ENCODE measurements around the gene AMOTL1.
"Not testable (repeated sequence)": the region's sequence is repeated elsewhere in the genome, so short reads cannot be mapped to it uniquely, and the experiment has no call there.

AMOTL1 gene

GRCh38 chr11:94828088-94828487, 59.9 kb downstream of the AMOTL1 start:
- DNase-seq = no peak

- no peak for DNase-seq
Observed at GRCh38 chr11:94830722-94831510, 62.8 kb downstream of the AMOTL1 start.

- no peak for DNase-seq
Observed at GRCh38 chr11:94831529-94831928, 63.4 kb downstream of the AMOTL1 start.

- no peak for DNase-seq
Observed at GRCh38 chr11:94832604-94833235, 64.6 kb downstream of the AMOTL1 start.

- no peak for DNase-seq
Observed at GRCh38 chr11:94834911-94835593, 66.9 kb downstream of the AMOTL1 start.

- DNase-seq = no peak
Observed at GRCh38 chr11:94835594-94835927, 67.4 kb downstream of the AMOTL1 start.

GRCh38 chr11:94837317-94837716, 69.2 kb downstream of the AMOTL1 start:
- no peak for DNase-seq

- DNase-seq = no peak
Observed at GRCh38 chr11:94838027-94838731, 70.0 kb downstream of the AMOTL1 start.

- DNase-seq = no peak
Observed at GRCh38 chr11:94840209-94840608, 72.1 kb downstream of the AMOTL1 start.

- no peak for DNase-seq
Observed at GRCh38 chr11:94844031-94844430, 75.9 kb downstream of the AMOTL1 start.

GRCh38 chr11:94845622-94846021, 77.5 kb downstream of the AMOTL1 start:
- no peak for DNase-seq

- no peak for DNase-seq
Observed at GRCh38 chr11:94849839-94850238, 81.7 kb downstream of the AMOTL1 start.

- DNase-seq = no peak
Observed at GRCh38 chr11:94851864-94852636, 83.9 kb downstream of the AMOTL1 start.

GRCh38 chr11:94853288-94853687, 85.1 kb downstream of the AMOTL1 start:
- DNase-seq = not testable (repeated sequence)

- DNase-seq = no peak
Observed at GRCh38 chr11:94853836-94854235, 85.7 kb downstream of the AMOTL1 start.

GRCh38 chr11:94854770-94855633, 86.8 kb downstream of the AMOTL1 start:
- DNase-seq = no peak

GRCh38 chr11:94855666-94856065, 87.5 kb downstream of the AMOTL1 start:
- no peak for DNase-seq

GRCh38 chr11:94856443-94856842, 88.3 kb downstream of the AMOTL1 start:
- no peak for DNase-seq

- DNase-seq = no peak
Observed at GRCh38 chr11:94857337-94857736, 89.2 kb downstream of the AMOTL1 start.

GRCh38 chr11:94858012-94858705, 90.0 kb downstream of the AMOTL1 start:
- DNase-seq = no peak

- no peak for DNase-seq
Observed at GRCh38 chr11:94860333-94860732, 92.2 kb downstream of the AMOTL1 start.

Data from activated effector memory CD4-positive, alpha-beta T cell treated with Interleukin-2 at 50 U/mL for 16 hours (primary cell).